ENCODE data around the gene HLF. TPM values are rescaled to one million over a fixed set of nuclear protein-coding genes. Genes with fewer than 3 reads are reported as not detected.

HLF gene
- total RNA-seq, 2 donors from 2014 or later = 0.69 to 3.0 TPM

DNA sequence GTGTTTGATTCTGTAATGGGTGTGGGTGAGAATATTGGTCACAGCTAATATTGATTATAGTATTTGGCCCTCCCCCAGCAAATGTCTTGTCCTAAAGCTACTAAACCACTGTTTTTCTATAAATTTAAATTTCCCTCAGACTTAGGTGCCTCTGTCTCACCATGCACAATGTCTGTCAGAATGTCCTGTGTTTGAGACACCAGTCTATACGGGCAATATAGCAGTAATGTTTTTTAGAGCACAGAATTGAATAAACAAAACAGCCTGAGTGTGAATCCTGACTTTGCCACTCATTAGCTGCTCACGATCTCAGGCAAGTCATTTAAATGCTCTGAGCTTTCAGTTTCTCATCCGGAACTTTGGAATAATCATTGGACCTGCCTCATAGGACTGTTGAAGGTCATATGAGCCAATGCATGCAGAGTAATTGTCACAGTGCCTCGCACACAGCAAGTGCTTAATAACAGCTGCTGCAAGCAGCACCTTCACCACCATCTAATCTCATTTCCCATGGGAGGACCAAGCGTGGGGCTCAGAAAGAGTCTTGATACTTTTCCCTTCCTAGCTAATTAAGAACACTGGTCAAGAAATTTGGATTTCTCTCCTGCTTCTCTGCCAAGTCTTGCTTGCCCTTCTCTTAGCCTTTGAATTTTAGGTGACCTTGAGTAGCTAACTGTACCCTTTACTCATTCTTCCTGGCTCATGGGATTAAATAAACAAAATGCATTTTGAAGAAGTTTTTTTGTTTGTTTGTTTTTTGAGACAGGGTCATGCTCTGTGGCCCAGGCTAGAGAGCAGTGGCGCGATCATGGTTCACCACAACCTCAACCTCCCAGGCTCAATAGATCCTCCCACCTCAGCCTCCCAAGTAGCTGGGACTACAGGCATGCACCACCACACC, 9.8 kb downstream of the HLF start:
- Histone ChIP-seq H3K27ac (no peak overlapping the region), H3K4me3 (no peak overlapping the region), H3K27me3 (no peaks in the 10 kb centered on the region), H3K9ac (ENCODE audit: low read depth in 2 of 2, low read length in 2 of 2) (no peak overlapping the region), H3K4me1 (no peaks in the 10 kb centered on the region), H3K36me3 (no peaks in the 10 kb centered on the region), H3K9me3 (no peaks in the 10 kb centered on the region)
- intact Hi-C loops (cut with DNase I) = no loop called here
- TF ChIP-seq, protein P1, sequence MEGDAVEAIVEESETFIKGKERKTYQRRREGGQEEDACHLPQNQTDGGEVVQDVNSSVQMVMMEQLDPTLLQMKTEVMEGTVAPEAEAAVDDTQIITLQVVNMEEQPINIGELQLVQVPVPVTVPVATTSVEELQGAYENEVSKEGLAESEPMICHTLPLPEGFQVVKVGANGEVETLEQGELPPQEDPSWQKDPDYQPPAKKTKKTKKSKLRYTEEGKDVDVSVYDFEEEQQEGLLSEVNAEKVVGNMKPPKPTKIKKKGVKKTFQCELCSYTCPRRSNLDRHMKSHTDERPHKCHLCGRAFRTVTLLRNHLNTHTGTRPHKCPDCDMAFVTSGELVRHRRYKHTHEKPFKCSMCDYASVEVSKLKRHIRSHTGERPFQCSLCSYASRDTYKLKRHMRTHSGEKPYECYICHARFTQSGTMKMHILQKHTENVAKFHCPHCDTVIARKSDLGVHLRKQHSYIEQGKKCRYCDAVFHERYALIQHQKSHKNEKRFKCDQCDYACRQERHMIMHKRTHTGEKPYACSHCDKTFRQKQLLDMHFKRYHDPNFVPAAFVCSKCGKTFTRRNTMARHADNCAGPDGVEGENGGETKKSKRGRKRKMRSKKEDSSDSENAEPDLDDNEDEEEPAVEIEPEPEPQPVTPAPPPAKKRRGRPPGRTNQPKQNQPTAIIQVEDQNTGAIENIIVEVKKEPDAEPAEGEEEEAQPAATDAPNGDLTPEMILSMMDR (IDR thresholded peaks at IDR 0.05) = no peak
- DNase-seq = no peak

DNA sequence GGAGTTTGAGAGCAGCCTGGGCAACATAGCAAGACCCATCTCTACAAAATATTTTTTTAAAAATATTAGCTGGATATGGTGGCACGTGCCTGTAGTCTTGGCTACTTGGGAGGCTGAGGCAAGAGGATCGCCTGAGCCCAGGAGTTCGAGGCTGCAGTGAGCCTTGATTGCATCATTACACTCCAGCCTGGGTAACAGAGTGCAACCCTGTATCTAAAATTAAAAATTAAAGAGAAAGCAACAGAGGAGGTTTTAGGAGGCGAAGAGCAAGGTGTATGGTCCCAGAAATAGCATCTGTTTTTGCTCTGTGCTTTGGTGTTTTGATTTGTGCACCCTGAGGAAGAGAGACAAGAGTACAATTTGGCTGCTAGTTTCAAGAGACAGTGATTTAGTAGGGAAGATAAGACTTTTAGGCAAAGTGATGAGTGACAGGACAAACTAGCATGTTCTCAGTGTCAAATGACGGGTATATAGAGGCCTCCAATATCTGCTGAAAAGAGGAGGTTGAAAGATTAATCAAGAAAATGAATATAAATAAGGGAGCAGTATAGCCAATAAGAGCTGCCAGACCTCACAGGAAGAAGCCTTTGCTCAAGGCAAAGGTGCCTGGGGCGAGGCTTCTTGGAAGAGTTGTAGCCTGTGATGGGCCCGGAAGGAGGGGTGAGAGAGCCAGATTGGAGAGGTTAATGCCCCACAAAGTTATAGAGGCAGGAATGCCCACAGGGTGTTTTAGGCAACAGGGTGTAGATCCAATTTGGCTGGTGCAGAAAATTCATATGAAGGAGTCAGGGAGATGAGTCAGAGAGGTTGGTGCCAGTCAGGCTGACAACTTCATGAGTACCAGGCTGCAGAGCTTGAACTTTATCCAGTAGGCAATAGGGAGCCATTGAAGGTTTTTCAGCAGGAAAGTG, 11.4 kb downstream of the HLF start:
- no peaks in the 10 kb centered on the region for H3K9me3 ChIP-seq
- DNase-seq = no peak
- no peak overlapping the region for H3K9ac ChIP-seq (ENCODE audit: low read depth in 2 of 2, low read length in 2 of 2)
- no peak overlapping the region for H3K27ac ChIP-seq
- intact Hi-C loops (cut with DNase I) = no loop called here
- TF ChIP-seq, protein P1 (IDR thresholded peaks at IDR 0.05) = no peak
- H3K4me1 ChIP-seq = no peaks in the 10 kb centered on the region
- H3K27me3 ChIP-seq = no peaks in the 10 kb centered on the region
- no peak overlapping the region for H3K4me3 ChIP-seq
- no peaks in the 10 kb centered on the region for H3K36me3 ChIP-seq

DNA sequence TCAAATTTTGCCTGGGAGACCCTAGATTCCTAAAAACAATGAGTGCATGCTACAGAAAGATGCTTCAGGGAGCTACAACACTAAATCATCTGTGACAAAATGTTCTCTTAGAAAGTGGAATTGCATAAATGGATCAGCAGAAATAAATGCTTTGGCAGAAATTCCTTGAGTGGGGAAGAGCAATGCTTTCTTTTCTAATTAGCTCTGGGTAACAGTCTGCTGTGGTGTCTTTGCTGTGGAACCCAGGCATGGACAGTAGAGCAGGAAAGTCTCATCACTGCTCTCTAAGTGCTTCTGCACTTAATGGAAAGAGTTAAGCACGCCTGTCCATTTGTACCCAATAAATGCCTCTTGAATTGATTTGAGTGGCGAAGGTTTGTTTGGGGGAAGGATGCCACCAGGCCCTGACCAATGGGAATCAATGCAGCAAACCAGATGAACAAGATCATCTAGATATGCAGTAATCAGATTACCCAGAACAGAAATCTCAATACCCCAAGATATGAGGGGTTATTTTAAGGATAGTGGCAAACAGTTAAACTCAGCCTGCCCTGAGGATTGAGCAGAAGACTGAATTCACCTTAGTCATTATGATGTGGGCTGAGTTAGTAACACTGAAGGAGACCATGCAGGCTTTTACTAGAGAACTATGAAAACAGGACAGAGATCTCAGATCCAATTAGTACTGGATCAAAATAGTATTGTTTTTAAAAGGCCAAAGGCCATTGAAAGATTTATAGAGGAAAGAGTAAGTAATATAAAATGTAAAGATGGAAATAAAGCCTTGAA, 13.6 kb downstream of the HLF start:
- Histone ChIP-seq H3K9ac (ENCODE audit: low read depth in 2 of 2, low read length in 2 of 2) (no peak overlapping the region), H3K36me3 (no peaks in the 10 kb centered on the region), H3K27me3 (no peaks in the 10 kb centered on the region), H3K4me3 (no peak overlapping the region), H3K27ac (no peak overlapping the region), H3K4me1 (no peaks in the 10 kb centered on the region), H3K9me3 (no peaks in the 10 kb centered on the region)
- DNase-seq = no peak
- TF ChIP-seq, protein P1 (IDR thresholded peaks at IDR 0.05) = no peak
- intact Hi-C loops (cut with DNase I) = no loop called here

DNA sequence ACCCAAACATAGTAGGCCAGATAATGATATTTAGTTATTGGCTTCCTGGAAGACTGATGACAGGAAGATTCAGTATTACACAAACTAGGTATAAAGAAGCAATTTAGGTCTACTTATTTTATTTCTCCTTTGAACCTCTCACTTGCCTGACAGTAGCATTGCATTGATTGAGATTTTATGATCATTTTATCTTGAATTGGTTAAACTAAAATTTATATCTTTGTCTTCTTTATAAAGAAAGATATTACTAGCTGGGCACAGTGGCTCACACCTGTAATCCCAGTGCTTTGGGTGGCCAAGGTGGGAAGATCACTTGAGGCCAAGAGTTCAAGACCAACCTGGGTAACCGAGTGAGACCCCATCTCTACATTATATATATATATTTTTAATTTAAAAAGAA, 14.4 kb downstream of the HLF start:
- Histone ChIP-seq H3K9me3 (no peaks in the 10 kb centered on the region), H3K36me3 (no peaks in the 10 kb centered on the region), H3K4me1 (no peaks in the 10 kb centered on the region), H3K4me3 (no peak overlapping the region), H3K27ac (no peak overlapping the region), H3K27me3 (no peaks in the 10 kb centered on the region), H3K9ac (ENCODE audit: low read depth in 2 of 2, low read length in 2 of 2) (no peak overlapping the region)
- TF ChIP-seq, protein P1 (IDR thresholded peaks at IDR 0.05) = no peak
- DNase-seq = no peak
- intact Hi-C loops (cut with DNase I) = no loop called here

DNA sequence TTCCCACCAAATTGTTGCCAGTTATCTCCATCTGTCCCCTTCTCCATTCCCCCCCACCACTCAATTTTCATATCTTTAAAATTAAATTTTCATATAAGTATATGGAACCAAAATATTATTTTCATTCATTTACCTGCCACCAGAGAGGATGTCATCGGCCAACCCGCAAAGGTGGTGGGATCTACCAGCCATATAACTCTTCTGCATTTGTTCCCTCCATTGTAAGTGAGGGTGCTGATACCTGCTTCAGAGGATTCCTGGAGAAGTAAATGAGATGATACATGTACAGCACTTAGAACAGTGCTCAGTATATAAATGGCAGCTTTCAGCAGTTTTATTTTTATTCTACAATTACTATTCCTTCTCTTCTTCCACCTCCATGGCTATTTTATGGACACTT, 15.0 kb downstream of the HLF start:
- H3K4me1 ChIP-seq = no peaks in the 10 kb centered on the region

More for the DNA sequence above, 15.0 kb downstream of the HLF start:
- intact Hi-C loops (cut with DNase I) = loop anchor here (5.0 kb wide), 1 partner anchor 42 kb away; no protein-coding TSS in a partner anchor
- no peaks in the 10 kb centered on the region for H3K36me3 ChIP-seq
- H3K27me3 ChIP-seq = no peaks in the 10 kb centered on the region
- no peak for DNase-seq
- H3K9ac ChIP-seq (ENCODE audit: low read depth in 2 of 2, low read length in 2 of 2) = no peak overlapping the region
- H3K27ac ChIP-seq = no peak overlapping the region
- H3K4me3 ChIP-seq = no peak overlapping the region
- TF ChIP-seq, protein P1 (IDR thresholded peaks at IDR 0.05) = no peak
- no peaks in the 10 kb centered on the region for H3K9me3 ChIP-seq

All from colonic mucosa (tissue), 4 donors.